KMS-11 (cell line): ENCODE results near the gene UBXN2A.

Experiments
- H2AFZ ChIP-seq: fragments of 200-600 bp; sonication (generic); 2 replicates; pipeline ENCODE4 v1.6.1; 2016; ENCODE audit warnings: antibody characterized with exemption, mixed run types, low read depth
- H3K27ac ChIP-seq: fragments of 200-600 bp; sonication (generic); 2 replicates; pipeline ENCODE4 v1.6.1; 2016; ENCODE audit warnings: mild to moderate bottlenecking, mixed run types
- H3K27me3 ChIP-seq: fragments of 200-600 bp; sonication (generic); 2 replicates; pipeline ENCODE4 v1.6.1; 2017; ENCODE audit warnings: mild to moderate bottlenecking, low read depth, mixed run types, moderate library complexity; ENCODE audit not compliant: insufficient read depth
- H3K36me3 ChIP-seq: fragments of 200-600 bp; sonication (generic); 2 replicates; pipeline ENCODE4 v1.6.1; 2017; ENCODE audit warnings: mild to moderate bottlenecking, mixed run types; ENCODE audit not compliant: insufficient read depth
- H3K4me1 ChIP-seq: fragments of 200-600 bp; sonication (generic); 2 replicates; pipeline ENCODE4 v1.6.1; 2016; ENCODE audit warnings: mild to moderate bottlenecking, low read depth, mixed run types; ENCODE audit not compliant: poor library complexity, severe bottlenecking
- H3K4me2 ChIP-seq: fragments of 200-600 bp; sonication (generic); 2 replicates; pipeline ENCODE4 v1.7.0; 2016; ENCODE audit warnings: mild to moderate bottlenecking, mixed run types
- H3K4me3 ChIP-seq: fragments of 200-600 bp; sonication (generic); IDR thresholded peaks from 2 replicates; pipeline ENCODE4 v1.6.1; 2017; ENCODE audit warnings: low read depth, low read length, mixed read lengths; ENCODE audit not compliant: insufficient read depth
- H3K79me2 ChIP-seq: fragments of 200-600 bp; sonication (generic); 2 replicates; pipeline ENCODE4 v1.6.1; 2016; ENCODE audit warnings: low read depth, mixed run types; ENCODE audit not compliant: insufficient read depth
- H3K9ac ChIP-seq: fragments of 200-600 bp; sonication (generic); 2 replicates; pipeline ENCODE4 v1.6.1; 2016; ENCODE audit warnings: mild to moderate bottlenecking, mixed run types
- H4K20me1 ChIP-seq: fragments of 200-600 bp; sonication (generic); 2 replicates; pipeline ENCODE4 v1.6.1; 2016; ENCODE audit warnings: mild to moderate bottlenecking, mixed run types; ENCODE audit not compliant: insufficient read depth
- TF ChIP-seq, protein P1 (sequence below): fragments of 200-600 bp; sonication (generic); conservative IDR thresholded peaks from 2 replicates; pipeline ENCODE4 v1.6.1; 2017; ENCODE audit warnings: low read depth, mild to moderate bottlenecking, antibody characterized with exemption, low read length, moderate library complexity, mixed read lengths

Gene UBXN2A

DNA sequence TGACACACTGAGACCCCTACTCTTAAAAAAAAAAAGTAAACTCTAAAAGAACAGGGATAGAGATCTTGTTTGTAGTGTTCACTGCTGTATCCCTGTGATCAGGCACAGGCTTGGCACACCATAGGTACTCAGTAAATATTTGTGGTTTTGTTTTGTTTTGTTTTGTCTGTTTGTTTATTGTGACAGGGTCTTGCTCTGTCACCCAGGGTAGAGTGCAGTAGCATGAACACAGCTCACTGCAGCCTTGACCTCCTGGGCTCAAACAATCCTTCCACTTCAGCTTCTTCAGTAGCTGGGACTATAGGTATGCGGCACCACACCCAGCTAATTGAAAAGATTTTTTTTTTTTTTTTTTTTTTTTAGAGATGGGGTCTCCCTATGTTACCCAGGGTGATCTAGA lies 112.7 kb downstream of the UBXN2A start:
- Histone ChIP-seq H3K4me1 (peaks cover 2% of the 10 kb centered on the region), H3K4me3 (no peak overlapping the region), H3K4me2 (no peak overlapping the region), H3K36me3 (no peaks in the 10 kb centered on the region), H3K79me2 (no peaks in the 10 kb centered on the region), H3K27me3 (no peaks in the 10 kb centered on the region), H2AFZ (no peak overlapping the region), H4K20me1 (no peaks in the 10 kb centered on the region), H3K27ac (no peak overlapping the region), H3K9ac (no peak overlapping the region)
- TF ChIP-seq, protein P1, sequence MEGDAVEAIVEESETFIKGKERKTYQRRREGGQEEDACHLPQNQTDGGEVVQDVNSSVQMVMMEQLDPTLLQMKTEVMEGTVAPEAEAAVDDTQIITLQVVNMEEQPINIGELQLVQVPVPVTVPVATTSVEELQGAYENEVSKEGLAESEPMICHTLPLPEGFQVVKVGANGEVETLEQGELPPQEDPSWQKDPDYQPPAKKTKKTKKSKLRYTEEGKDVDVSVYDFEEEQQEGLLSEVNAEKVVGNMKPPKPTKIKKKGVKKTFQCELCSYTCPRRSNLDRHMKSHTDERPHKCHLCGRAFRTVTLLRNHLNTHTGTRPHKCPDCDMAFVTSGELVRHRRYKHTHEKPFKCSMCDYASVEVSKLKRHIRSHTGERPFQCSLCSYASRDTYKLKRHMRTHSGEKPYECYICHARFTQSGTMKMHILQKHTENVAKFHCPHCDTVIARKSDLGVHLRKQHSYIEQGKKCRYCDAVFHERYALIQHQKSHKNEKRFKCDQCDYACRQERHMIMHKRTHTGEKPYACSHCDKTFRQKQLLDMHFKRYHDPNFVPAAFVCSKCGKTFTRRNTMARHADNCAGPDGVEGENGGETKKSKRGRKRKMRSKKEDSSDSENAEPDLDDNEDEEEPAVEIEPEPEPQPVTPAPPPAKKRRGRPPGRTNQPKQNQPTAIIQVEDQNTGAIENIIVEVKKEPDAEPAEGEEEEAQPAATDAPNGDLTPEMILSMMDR = no peak
